ENCODE measurements around the gene COL19A1.

DNA sequence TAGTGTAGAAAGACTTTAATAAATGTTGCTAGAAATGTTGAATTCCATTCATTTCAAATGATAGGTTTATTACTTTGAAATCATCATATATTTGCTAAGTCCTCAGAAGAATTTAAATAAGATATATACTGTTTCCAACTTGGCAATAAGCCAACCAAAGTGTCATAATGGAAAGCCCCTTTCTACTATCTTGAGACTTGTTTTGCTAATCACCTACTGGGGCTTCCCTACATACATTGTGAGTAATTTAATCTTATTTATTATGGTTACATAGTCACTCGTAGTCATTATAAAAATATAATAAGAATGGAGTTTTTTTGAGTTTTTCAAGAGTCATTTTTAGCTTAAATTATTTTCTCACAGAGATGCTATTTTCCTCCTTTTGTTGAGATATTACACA, 20.7 kb downstream of the COL19A1 start:
- TF ChIP-seq, protein P1, sequence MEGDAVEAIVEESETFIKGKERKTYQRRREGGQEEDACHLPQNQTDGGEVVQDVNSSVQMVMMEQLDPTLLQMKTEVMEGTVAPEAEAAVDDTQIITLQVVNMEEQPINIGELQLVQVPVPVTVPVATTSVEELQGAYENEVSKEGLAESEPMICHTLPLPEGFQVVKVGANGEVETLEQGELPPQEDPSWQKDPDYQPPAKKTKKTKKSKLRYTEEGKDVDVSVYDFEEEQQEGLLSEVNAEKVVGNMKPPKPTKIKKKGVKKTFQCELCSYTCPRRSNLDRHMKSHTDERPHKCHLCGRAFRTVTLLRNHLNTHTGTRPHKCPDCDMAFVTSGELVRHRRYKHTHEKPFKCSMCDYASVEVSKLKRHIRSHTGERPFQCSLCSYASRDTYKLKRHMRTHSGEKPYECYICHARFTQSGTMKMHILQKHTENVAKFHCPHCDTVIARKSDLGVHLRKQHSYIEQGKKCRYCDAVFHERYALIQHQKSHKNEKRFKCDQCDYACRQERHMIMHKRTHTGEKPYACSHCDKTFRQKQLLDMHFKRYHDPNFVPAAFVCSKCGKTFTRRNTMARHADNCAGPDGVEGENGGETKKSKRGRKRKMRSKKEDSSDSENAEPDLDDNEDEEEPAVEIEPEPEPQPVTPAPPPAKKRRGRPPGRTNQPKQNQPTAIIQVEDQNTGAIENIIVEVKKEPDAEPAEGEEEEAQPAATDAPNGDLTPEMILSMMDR (IDR thresholded peaks at IDR 0.05; ENCODE audit: low read depth, low read length), result no peak
- no peak for TF ChIP-seq EZH2phosphoT487 (IDR thresholded peaks at IDR 0.05; ENCODE audit: low read depth)

Measured in OCI-LY3 (cell line).